GM15510 (cell line): ENCODE results near the gene SLC25A13.

Source experiments
- POLR2A ChIP-seq: IDR thresholded peaks from 3 replicates; pipeline ENCODE4 v1.6.1; 2011; ENCODE audit warnings: borderline replicate concordance; ENCODE audit not compliant: insufficient read length; ENCODE audit errors: extremely low read depth

SLC25A13 gene

DNA sequence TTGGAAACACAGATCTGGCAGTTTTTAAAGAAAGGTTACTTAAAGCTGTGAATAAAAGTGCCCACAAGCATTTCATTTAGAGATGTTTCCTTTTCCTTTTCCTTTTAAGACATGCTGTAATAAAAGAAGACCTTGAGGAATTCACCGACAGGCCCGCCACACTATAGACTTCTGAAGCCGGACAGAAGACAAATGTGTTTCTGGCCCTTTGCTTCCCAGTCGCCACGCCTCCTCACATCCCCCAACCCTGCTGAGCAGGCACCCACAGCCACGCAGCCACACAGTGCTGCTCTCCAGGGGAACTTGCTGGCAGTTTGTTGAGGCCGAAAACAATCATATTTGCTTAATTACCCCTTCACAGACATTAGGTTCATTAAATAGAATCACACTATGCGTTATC, 83.4 kb downstream of the SLC25A13 start:
- TF ChIP-seq POLR2A, result no peak

DNA sequence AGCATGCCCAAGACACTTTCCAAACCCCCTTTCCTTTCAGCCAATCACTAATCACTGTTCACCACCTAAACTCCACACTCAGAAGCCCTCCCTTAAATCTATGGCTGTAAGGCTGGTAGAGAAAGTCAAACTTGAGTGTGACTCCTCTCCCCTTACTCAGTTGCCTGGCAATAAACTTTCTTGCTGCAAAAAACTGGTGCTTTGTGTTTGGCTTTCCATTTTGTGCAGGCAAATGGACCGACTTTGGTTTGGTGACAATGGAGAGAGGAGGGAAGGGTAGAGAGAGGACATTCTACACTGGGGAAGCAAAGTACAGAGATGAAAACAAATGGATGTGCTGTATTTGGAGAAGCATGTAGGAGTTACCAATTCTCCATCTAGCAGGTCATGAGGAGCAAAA, 84.9 kb downstream of the SLC25A13 start:
- no peak for TF ChIP-seq POLR2A

DNA sequence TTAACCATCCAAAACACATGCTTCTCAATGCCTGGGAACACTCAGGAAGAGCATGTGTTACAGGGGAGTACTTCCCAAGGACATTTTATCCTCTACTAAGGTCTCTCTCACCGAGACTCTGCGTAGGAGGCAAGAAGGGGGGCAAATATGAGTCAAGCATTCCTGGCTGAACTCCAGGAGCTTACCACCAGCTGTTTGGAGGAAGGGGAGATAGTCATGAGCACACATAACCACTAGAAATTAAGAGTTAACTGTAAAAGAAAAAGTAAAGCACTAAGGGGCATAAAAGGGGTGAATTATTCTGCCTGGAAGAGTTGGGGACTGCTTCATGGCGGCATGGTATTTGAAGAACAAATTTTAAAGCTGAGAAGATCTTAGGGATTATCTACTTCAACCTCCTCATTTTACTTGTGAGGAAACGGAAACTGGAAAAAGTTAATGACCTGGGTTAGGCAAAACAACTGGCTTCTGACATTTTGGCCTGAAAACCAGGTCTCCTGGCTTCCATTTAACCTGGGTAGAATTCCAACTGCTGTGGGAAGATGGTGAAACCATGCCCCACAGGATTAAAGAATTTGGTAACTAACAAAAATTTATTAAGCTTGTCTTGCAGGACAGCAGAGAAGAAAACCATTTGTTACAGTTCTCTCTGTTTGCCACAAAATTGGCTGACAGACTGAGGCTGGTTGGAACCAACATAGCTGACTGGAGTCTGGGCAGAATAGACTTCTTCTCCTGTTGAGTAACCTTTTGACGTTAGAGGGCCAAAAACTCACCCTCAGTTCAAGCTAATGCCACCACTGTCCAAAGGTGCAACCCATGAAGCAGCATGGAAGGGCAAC, 85.5 kb downstream of the SLC25A13 start:
- TF ChIP-seq POLR2A, result no peak

DNA sequence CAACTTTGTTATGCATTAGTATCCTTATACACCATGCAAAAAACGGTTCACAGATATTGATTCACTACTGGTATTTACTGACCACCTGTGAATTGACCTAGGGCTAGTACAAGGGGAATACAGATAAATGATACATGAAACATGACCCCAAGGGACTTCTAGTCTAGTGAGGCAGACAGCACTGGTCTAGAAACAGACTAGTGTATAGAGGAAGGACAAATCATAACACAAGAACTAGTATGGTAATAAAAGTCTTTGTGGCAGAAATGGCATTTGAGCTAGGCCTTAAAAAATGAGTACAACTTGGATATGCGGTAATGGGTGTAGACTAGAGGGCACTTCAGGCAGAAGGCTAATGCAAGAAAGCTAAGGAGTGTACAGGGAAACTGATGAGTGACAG, 86.6 kb downstream of the SLC25A13 start:
- TF ChIP-seq POLR2A, result no peak

DNA sequence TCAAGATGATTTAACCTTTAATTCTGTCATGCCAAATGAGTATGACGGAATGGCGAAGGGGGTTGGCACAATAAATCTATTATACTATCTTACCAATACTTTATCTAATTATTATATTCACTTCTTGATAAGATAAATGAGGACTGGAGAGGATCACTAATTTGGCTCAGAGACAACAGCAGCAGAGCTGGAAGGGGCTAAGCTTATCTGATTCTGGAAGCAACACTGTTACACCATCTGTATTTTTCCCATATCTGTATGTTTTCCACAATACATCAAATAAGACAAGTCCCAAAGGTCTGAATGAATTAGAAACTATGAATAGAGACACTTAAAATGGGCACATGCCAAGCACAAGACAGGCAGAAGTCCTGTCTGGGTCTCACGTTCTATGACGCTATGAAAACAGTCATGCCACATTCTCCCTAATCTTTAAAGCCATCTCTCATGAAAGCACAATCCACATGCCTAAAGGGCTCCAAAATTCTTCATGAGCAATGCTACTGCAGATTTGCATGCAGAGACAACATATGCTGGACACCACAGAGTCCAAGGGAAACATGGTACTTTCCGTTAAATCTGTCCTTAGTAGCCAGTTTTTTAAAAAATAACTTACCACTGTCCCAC, 88.3 kb downstream of the SLC25A13 start:
- TF ChIP-seq POLR2A, result no peak

DNA sequence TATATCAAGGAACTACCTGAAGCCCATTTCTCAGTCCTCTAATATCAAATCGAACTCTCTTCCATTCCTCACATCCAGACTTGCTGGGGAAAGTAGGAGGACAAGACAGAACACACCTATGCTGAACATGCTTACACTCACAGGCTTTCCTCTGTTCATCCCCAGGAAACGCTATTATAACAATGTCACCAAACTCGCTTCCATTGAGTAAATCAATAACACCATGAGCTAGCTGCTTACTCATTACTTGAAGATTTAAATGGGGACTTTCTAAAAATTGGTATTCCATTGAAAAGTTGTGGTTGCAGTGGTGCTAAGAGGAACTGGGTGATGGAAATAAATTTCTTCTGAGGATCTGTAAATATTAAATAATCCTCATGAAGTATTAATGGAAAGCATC, 88.8 kb downstream of the SLC25A13 start:
- no peak for TF ChIP-seq POLR2A

DNA sequence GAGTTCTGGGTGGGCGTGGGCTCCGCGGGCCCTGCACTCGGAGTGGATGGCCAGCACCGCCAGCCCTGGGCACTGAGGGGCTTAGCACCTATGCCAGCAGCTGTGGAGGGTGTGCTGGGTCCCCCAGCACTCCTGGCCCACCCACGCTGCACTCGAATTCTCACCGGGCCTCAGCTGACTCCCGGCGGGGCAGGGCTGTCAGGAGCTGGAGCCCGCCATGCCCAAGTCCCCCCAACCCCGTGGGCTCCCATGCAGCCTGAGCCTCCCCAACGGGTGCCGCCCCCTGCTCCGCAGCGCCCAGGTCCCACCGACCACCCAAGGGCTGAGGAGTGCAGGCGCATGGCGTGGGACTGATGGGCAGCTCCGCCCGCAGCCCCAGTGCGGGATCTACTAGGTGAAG, 93.1 kb downstream of the SLC25A13 start:
- no peak for TF ChIP-seq POLR2A

DNA sequence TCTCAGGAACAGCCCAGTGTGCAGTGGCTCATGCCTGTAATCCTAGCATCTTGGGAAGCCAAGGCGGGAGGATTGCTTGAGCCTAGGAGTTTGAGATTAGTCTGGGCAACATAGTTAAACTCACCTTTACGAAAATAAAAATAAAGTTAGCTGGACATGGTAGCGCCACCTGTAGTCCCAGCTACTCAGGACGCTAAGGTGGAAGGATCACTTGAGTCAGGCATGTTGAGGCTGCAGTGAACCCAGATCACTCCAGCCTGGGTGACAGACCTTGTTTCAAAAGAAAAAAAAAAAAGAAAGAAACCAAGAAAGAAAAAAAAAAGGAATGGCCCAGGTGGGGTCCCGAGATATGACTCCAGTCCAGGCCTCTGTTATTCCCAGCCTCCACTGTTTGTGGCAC, 96.6 kb downstream of the SLC25A13 start:
- TF ChIP-seq POLR2A, result no peak

DNA sequence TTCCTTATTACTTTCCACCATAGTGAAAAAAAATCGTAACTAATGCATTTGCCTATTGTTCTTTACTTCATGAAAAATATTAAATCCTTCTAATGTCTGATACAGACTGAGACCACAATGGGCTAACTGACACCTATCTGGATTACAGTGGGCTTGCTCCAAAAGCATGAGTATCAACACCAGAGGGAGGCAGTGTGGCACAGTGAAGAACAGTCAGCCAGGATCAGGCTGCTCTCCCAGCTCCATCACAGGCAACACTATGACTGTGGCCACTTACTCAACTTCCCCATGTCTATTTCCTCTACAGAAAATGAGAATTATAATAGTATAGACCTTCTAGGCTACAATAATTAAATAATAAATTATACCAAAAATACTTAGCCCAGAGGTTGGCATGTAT, 97.2 kb downstream of the SLC25A13 start:
- no peak for TF ChIP-seq POLR2A

DNA sequence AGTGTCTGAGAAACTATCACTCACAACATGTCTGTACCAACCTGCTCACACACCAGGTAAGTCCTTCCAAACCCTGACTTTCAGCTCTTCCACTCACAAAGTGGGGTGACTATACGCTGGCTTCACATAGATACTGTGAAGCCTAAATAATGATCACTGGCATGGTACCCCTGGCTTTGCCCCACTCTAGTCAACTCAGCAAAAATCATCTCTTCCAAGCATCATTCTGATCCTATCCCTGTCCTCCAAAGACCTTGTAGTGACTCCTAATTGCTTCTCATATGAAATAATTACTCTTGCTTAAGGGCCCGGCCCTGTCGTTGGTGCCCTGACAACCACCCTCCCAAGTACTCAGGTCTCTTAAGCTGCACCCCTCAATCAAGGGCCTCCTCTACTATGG, 97.8 kb downstream of the SLC25A13 start:
- TF ChIP-seq POLR2A, result no peak

DNA sequence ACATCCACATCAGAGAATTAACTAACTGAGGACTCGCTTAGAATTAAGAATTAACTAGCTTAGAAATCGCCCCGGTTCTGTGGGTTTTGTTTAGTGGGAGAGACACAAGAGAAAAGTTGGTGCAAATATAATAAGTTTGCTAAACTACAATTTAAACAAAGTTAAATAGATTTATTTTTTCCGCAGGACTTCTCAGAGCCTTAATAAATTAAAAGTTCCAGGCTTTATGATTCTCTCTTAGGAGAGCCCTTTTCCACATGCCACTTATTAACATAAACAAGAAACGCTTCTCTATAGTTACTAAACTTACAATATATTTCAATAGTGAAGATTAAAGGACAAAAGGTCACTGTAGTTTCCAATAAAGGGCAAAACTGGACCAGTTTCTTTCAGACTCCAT, 100.0 kb downstream of the SLC25A13 start:
- no peak for TF ChIP-seq POLR2A

DNA sequence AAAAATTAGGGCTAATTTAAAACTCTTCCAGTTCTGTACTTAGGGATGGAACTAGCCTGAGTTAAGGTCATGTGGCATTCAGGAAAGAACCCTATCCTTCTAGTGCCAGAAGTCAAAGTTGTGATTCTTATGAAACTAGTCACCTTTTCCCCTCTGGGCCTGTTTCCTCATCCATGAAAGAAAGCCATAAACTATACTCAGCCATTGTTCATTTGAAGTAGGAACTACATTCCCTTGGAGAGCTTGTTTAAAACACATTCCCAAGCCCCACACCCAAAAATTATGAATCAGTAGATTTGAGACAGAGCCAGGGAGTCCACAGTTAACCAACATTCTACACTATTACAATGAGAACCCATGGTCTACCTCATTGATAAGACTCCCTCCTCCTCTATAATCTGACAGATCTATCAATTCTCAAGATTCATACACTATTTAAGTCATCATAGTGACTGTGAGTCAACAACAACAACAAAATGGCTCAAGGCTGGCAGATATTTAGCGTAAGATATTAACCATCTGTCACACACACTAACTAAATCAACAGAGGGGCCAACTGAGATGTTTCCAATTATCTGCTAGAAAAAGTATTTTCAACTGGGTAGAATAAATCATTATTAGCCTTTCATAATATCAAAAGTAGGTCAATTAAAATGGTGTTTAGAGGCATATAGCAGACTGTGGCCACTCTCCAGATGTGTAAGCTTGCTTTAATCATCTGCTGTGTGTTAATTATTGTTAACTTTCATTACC, 102.3 kb downstream of the SLC25A13 start:
- TF ChIP-seq POLR2A, result no peak

DNA sequence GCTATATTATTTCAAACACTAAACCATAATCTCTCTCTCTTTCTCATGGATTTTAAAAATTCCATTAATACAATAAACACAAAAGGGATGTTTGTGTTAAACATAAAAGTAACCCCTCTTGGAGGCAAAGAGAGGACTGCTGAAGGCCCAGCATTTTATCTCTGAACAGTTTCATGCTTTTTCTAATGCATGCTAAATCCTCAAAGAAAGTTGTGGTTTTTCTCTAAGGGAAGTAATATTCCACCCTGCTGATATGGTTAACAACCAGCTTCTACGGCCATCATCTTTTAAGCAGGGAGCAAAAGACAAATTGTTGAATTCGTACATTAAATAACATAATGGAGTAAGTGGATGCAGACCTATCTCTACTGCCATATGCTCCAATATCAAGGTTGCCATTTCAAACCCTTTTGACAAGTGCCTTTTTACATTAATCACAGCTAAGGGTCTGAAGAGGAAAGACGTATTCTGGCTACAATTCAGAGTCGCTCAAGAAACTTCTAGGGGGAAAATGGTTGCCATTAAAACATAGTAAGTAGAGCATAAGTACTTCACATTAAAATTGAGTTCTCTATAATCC, 103.1 kb downstream of the SLC25A13 start:
- TF ChIP-seq POLR2A, result no peak

DNA sequence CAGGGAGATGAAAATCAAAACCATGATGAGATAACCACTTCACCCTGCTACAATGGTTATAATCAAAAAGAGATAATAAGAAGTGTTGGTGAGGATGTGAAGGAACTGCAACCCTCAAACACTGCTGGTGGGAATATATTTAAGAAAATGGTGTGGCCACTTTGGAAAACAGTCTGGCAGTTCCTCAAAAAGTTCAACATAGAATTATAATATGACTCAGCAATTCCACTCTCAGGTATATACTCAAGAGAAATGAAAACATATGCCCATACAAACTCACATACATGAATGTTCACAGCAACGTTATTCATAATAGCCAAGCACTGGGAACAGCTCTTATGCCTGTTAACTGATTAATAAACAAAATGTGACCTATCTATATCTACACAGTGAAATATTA, 104.8 kb downstream of the SLC25A13 start:
- no peak for TF ChIP-seq POLR2A

DNA sequence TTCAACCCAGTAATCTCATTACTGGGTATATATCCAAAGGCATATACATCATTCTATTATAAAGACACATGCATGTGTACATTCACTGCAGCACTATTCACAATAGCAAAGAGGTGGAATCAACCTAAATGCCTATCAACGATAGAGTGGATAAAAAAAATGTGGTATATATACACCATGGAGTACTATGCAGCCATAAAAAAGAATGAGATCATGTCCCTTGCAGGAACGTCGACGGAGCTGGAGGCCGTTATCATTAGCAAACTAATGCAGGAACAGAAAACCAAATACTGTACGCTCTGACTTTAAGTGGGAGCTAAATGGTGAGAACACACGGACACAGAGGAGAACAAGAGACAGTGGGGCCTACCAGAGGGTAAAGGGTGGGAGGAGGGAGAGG, 105.5 kb downstream of the SLC25A13 start:
- TF ChIP-seq POLR2A, result no peak
